IMR-90 (cell line): ENCODE results near the gene MROH8. TPM values are rescaled to one million over a fixed set of nuclear protein-coding genes. Genes with fewer than 3 reads are reported as not detected.

Experiments used
- ATAC-seq: fragments of 200-7000 bp; cut with Tn5 transposase; 2 replicates; pipeline ENCODE4 v1.9.1; 2020; ENCODE audit warnings: low read depth, mild to moderate bottlenecking, moderate library complexity
- BruUV-seq: library from RNA; stranded (reverse); fragments of 400-500 nt; replicated peaks from 2 replicates; lab custom pipeline; 2021; lab: Mats Ljungman, UMichigan
- CTCF ChIA-PET: fragments of 300-600 bp; formaldehyde crosslinking; extraction: SDS; loops from one replicate; lab custom pipeline; 2021; ENCODE audit warnings: antibody characterized with exemption; lab: Yijun Ruan, JAX
- POLR2A ChIA-PET: fragments of 300-600 bp; sonication (Branson Sonifier 250); formaldehyde crosslinking; loops from one replicate; lab custom pipeline; 2022; ENCODE audit warnings: antibody characterized with exemption; ENCODE audit not compliant: unreplicated experiment; lab: Charles Lee
- DNase-seq: peaks from one replicate; pipeline ENCODE4 v3.0.0; 2013
- H2AFZ ChIP-seq: replicated peaks from 2 replicates; pipeline ENCODE3; 2013; ENCODE audit warnings: low read length, mild to moderate bottlenecking; ENCODE audit not compliant: poor library complexity
- H2AK5ac ChIP-seq: 2 replicates; pipeline ENCODE4 v1.6.1; 2013; ENCODE audit warnings: low read depth, low read length, inconsistent platforms
- H2AK9ac ChIP-seq: replicated peaks from 2 replicates; pipeline ENCODE3; 2013; ENCODE audit warnings: mild to moderate bottlenecking, low read depth, low read length, moderate library complexity; ENCODE audit not compliant: poor library complexity
- H2BK120ac ChIP-seq: 2 replicates; pipeline ENCODE4 v1.6.1; 2013; ENCODE audit warnings: low read depth, low read length, inconsistent platforms
- H2BK15ac ChIP-seq: 3 replicates; pipeline ENCODE4 v1.6.1; 2013; ENCODE audit warnings: low read depth, low read length, inconsistent platforms
- H2BK20ac ChIP-seq: 2 replicates; pipeline ENCODE4 v1.6.1; 2013; ENCODE audit warnings: low read depth, mild to moderate bottlenecking, inconsistent platforms, low read length, moderate library complexity
- H2BK5ac ChIP-seq: 2 replicates; pipeline ENCODE4 v1.6.1; 2013; ENCODE audit warnings: mild to moderate bottlenecking, low read depth, low read length, inconsistent platforms; ENCODE audit not compliant: poor library complexity, severe bottlenecking
- H3K14ac ChIP-seq: replicated peaks from 2 replicates; pipeline ENCODE4 v1.6.1; 2013; ENCODE audit warnings: low read depth, low read length, inconsistent platforms
- H3K18ac ChIP-seq: 2 replicates; pipeline ENCODE4 v1.6.1; 2013; ENCODE audit warnings: low read depth, low read length, control low read depth
- H3K23ac ChIP-seq: 2 replicates; pipeline ENCODE4 v1.6.1; 2013; ENCODE audit warnings: low read depth, low read length, inconsistent platforms
- H3K27ac ChIP-seq: 2 replicates; pipeline ENCODE4 v1.5.1; 2013; ENCODE audit warnings: mild to moderate bottlenecking, control low read depth, low read length; ENCODE audit not compliant: insufficient read depth
- H3K27me3 ChIP-seq: 2 replicates; pipeline ENCODE4 v1.6.1; 2013; ENCODE audit warnings: low read length; ENCODE audit not compliant: control insufficient read depth, insufficient read depth
- H3K36me3 ChIP-seq: 2 replicates; pipeline ENCODE4 v1.6.1; 2013; ENCODE audit warnings: low read length, mixed read lengths; ENCODE audit not compliant: control insufficient read depth, insufficient read depth
- H3K4ac ChIP-seq: 2 replicates; pipeline ENCODE4 v1.6.1; 2013; ENCODE audit warnings: low read depth, low read length, inconsistent platforms
- H3K4me1 ChIP-seq: 2 replicates; pipeline ENCODE4 v1.6.1; 2013; ENCODE audit warnings: low read length, mixed read lengths; ENCODE audit not compliant: control insufficient read depth, insufficient read depth
- H3K4me2 ChIP-seq: 2 replicates; pipeline ENCODE4 v1.6.1; 2013; ENCODE audit warnings: low read depth, mild to moderate bottlenecking, control low read depth, low read length, moderate library complexity
- H3K4me3 ChIP-seq: 2 replicates; pipeline ENCODE4 v1.5.1; 2013; ENCODE audit warnings: low read depth, mild to moderate bottlenecking, control low read depth, low read length, moderate library complexity; ENCODE audit not compliant: insufficient read depth
- H3K56ac ChIP-seq: 2 replicates; pipeline ENCODE4 v1.6.1; 2013; ENCODE audit warnings: low read length, inconsistent platforms; ENCODE audit not compliant: insufficient read depth; ENCODE audit errors: extremely low read depth
- H3K79me1 ChIP-seq, 2 experiments: 2 replicates each; pipeline ENCODE4 v1.6.1; 2013; ENCODE audit warnings: low read length in 2 of 2, inconsistent platforms in 1 of 2, low read depth in 1 of 2
- H3K9ac ChIP-seq: 2 replicates; pipeline ENCODE4 v1.6.1; 2013; ENCODE audit warnings: low read depth, low read length, control low read depth
- H3K9me1 ChIP-seq: 2 replicates; pipeline ENCODE4 v1.6.1; 2013; ENCODE audit warnings: low read length, inconsistent platforms; ENCODE audit not compliant: insufficient read depth
- H3K9me3 ChIP-seq: 2 replicates; pipeline ENCODE4 v1.6.1; 2013; ENCODE audit warnings: low read length; ENCODE audit not compliant: control insufficient read depth, insufficient read depth
- H4K20me1 ChIP-seq: 2 replicates; pipeline ENCODE4 v1.6.1; 2013; ENCODE audit warnings: low read length, inconsistent platforms; ENCODE audit not compliant: insufficient read depth
- H4K5ac ChIP-seq: 2 replicates; pipeline ENCODE4 v1.6.1; 2013; ENCODE audit warnings: mild to moderate bottlenecking, low read depth, low read length, control low read depth
- H4K8ac ChIP-seq, 2 experiments: 2 replicates each; pipeline ENCODE4 v1.6.1; 2013; ENCODE audit warnings: low read depth in 2 of 2, low read length in 2 of 2, control low read depth in 1 of 2, inconsistent platforms in 1 of 2
- H4K91ac ChIP-seq: 2 replicates; pipeline ENCODE4 v1.6.1; 2013; ENCODE audit warnings: low read depth, low read length, inconsistent platforms; ENCODE audit not compliant: insufficient read depth
- RAD21 ChIP-seq: IDR thresholded peaks from 2 replicates; pipeline ENCODE4 v1.6.1; 2012; ENCODE audit warnings: low read length, improper control_type of control experiment
- SMC3 ChIP-seq: fragments of 150-350 bp; IDR thresholded peaks from 2 replicates; pipeline ENCODE4 v1.6.1; 2016; ENCODE audit warnings: low read depth, mild to moderate bottlenecking, antibody characterized with exemption, low read length, moderate library complexity
- WGBS, 2 experiments: methylation state at CpG; one replicate each; pipeline versions ENCODE4 v1.1.5 to v1.1.7; 2013; ENCODE audit warnings: missing lambda C conversion rate in 2 of 2; ENCODE audit not compliant: insufficient read length in 1 of 2; ENCODE audit errors: extremely low coverage in 2 of 2; 5-methylcytosine and 5-hydroxymethylcytosine counted together
- dilution Hi-C: fragments of 300-500 bp; cut with HindIII; formaldehyde crosslinking; loops from one replicate; pipeline ENCODE4 v1.14.3; 2018; ENCODE audit warnings: low sequenced_read_pairs; ENCODE audit not compliant: unreplicated experiment
- in situ Hi-C: fragments of 300-500 bp; cut with MboI; formaldehyde crosslinking; loops from 3 replicates; pipeline ENCODE4 v1.14.3; 2019; ENCODE audit warnings: low sequenced_read_pairs, inconsistent platforms, mixed read lengths
- intact Hi-C: fragments of 100-400 bp; cut with micrococcal nuclease; formaldehyde crosslinking; loops from 2 replicates; pipeline ENCODE4 v1.10.0; 2022
- polyA plus RNA-seq, 3 experiments: library from polyadenylated mRNA; depleted of rRNA; stranded (reverse); fragments of >200 nt; gene quantifications; 2 replicates each; pipeline ENCODE4 v1.2.3, GENCODE V29; 2012; ENCODE audit warnings: low replicate concordance in 1 of 3
- total RNA-seq: library from RNA; depleted of rRNA; stranded (reverse); fragments of >200 nt; gene quantifications from 2 replicates; pipeline ENCODE4 v1.2.3, GENCODE V29; 2012

Gene MROH8
- total and polyA plus RNA-seq, 2 of the 4 experiments (the other 2 are of a cell fraction), result 1.3 to 1.8 TPM

DNA sequence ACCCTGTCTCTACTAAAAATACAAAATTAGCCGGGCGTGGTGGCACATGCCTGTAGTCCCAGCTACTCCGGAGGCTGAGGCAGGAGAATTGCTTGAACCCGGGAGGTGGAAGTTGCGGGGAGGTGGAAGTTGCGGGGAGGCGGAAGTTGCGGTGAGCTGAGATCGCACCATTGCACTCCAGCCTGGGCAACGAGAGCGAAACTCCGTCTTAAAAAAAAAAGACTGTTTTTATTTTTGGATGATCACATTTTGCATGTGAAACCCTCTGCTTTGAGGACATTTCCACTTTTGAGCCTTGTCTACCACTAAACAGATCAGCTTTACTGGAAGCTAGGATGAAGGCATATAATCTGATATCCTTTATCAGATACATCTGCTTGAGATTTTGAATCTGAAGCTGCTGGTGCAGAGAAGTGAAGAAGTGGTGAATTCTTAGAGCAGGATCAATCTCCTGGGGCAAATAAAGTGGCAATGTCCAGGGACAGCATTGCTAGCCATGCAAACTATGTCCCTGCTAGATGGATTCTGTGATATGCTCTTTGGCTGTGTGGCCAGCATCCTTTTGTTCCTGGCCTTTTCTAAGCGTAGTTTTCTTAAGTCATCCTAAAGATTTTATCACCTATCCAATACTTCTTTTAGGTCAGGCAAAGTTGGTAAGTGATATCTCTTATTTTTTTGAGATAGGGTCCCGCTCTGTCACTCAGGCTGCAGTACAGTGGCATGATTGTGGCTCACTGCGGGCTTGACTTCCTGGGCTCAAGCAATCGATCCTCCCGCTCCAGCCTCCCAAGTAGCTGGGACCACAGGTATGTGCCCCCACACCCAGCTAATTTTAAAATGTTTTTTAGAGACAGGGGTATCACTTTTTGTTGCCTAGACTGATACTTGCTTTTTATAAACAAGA is 106.8 kb downstream of the MROH8 start:
- Histone ChIP-seq H2BK5ac (no peak overlapping the region), H3K27me3 (no peaks in the 10 kb centered on the region), H2BK120ac (no peak overlapping the region), H3K9me1 (no peaks in the 10 kb centered on the region), H2AFZ (no peak overlapping the region), H4K5ac (no peak overlapping the region), H3K4me2 (no peak overlapping the region), H3K4me1 (peaks cover 6% of the 10 kb centered on the region), H3K27ac (no peak overlapping the region), H3K4ac (no peak overlapping the region), H3K56ac (no peak overlapping the region), H4K91ac (no peak overlapping the region), H3K18ac (no peak overlapping the region), H3K36me3 (0 out of 2 replicates have a peak, but pooled peaks cover 1% of the 10 kb centered on the region), H4K8ac (no peak overlapping the region), H3K4me3 (no peak overlapping the region), H3K14ac (no peak overlapping the region), H3K9me3 (0 out of 2 replicates have a peak, but pooled peaks cover 2% of the 10 kb centered on the region), H3K23ac (no peak overlapping the region), H3K9ac (no peak overlapping the region), H3K79me1 (peaks cover 17 to 43% of the 10 kb centered on the region in 2 experiments), H2BK20ac (no peak overlapping the region), H2AK9ac (no peak overlapping the region), H2AK5ac (no peak overlapping the region), H4K20me1 (no peaks in the 10 kb centered on the region), H2BK15ac (no peak overlapping the region)
- ATAC-seq (no peak), DNase-seq (no peak)
- WGBS, 2 experiments, result 100% methylated on average over 1 of the region's 17 CpGs; no CpG with 5 or more reads in 1 of the 2 experiments
- CTCF ChIA-PET, result no interaction called here
- POLR2A ChIA-PET, result no interaction called here
- BruUV-seq, result no TSS peak
- in situ Hi-C loops (no loop called here), dilution Hi-C loops (no loop called here), intact Hi-C loops (no loop called here)
- TF ChIP-seq SMC3 (no peak), RAD21 (no peak)
